Measurements from ENCODE around the gene KCNQ1.

GRCh38 chr11:2483426-2483825 lies 38.6 kb downstream of the KCNQ1 start:
- TF ChIP-seq EZH2phosphoT487 (IDR thresholded peaks at IDR 0.05; ENCODE audit: unreplicated experiment) (no peak), CTCF (conservative IDR thresholded peaks at IDR 0.05; ENCODE audit: low read depth in 2 of 2) (no peak), EZH2 (IDR thresholded peaks at IDR 0.05; ENCODE audit: low read depth, unreplicated experiment) (no peak), POLR2AphosphoS5 (IDR thresholded peaks at IDR 0.05; ENCODE audit: low read depth) (no peak), JUNB (IDR thresholded peaks at IDR 0.05; ENCODE audit: unreplicated experiment) (no peak), ZNF331 (CRISPR knock-in tag; IDR thresholded peaks at IDR 0.05; ENCODE audit: low read depth) (no peak), CREB1 (CRISPR knock-in tag; IDR thresholded peaks at IDR 0.05; ENCODE audit: low read depth) (no peak), NANOG (IDR thresholded peaks at IDR 0.05; ENCODE audit: borderline replicate concordance) (no peak), ETS1 (IDR thresholded peaks at IDR 0.05) (no peak), REST (IDR thresholded peaks at IDR 0.05; ENCODE audit: unreplicated experiment) (no peak), ZNF114 (CRISPR knock-in tag; IDR thresholded peaks at IDR 0.05) (no peak)

Data from GM23338 (cell line).